ENCODE data around the gene SCD. TPM values are rescaled to one million over a fixed set of nuclear protein-coding genes. Genes with fewer than 3 reads are reported as not detected.

SCD gene
- total and polyA plus RNA-seq, 2 of the 13 experiments (the other 11 are each of a cell fraction or from before 2014, with no cell fraction given), result 492 to 512 TPM

- no peak; the same call in 1 of the 2 replicates for TF ChIP-seq AHDC1 (CRISPR knock-in tag; IDR thresholded peaks at IDR 0.05; ENCODE audit: borderline replicate concordance)
- TF ChIP-seq SSRP1 (CRISPR knock-in tag; IDR thresholded peaks at IDR 0.05), result no peak
- TF ChIP-seq SP5 (CRISPR knock-in tag; IDR thresholded peaks at IDR 0.05; ENCODE audit: borderline replicate concordance, low read depth), result peak; percentile 84
- TF ChIP-seq POLR2AphosphoS5 (IDR thresholded peaks at IDR 0.05; ENCODE audit: low read depth, low read length), result peak; percentile 71
- TF ChIP-seq ZNF138 (CRISPR knock-in tag; IDR thresholded peaks at IDR 0.05; ENCODE audit: low read depth), result no peak
- no peak for TF ChIP-seq RBAK (CRISPR knock-in tag; IDR thresholded peaks at IDR 0.05)
- TF ChIP-seq NFKBIZ (CRISPR knock-in tag; IDR thresholded peaks at IDR 0.05), result peak; percentile 62; the same call in 1 of the 2 replicates
- TF ChIP-seq SMC3 (IDR thresholded peaks at IDR 0.05; ENCODE audit: low read length), result peak; percentile 7; the same call in 1 of the 2 replicates
- TF ChIP-seq ZBTB7B (CRISPR knock-in tag; IDR thresholded peaks at IDR 0.05), result peak; percentile 61; the same call in 1 of the 2 replicates
- TF ChIP-seq MZF1 (CRISPR knock-in tag; IDR thresholded peaks at IDR 0.05; ENCODE audit: borderline replicate concordance), result no peak
- peak; percentile 83 for TF ChIP-seq ZC3H13 (CRISPR knock-in tag; IDR thresholded peaks at IDR 0.05)
- TF ChIP-seq ZNF7 (CRISPR knock-in tag; IDR thresholded peaks at IDR 0.05), result no peak
- TF ChIP-seq NR2F6 (IDR thresholded peaks at IDR 0.05), result peak; percentile 51; the same call in 1 of the 2 replicates
- TF ChIP-seq NR2F6 (CRISPR knock-in tag; IDR thresholded peaks at IDR 0.05), result peak; percentile 41
- TF ChIP-seq ZNF142 (CRISPR knock-in tag; IDR thresholded peaks at IDR 0.05), result no peak
- no peak for TF ChIP-seq ZBTB21 (CRISPR knock-in tag; IDR thresholded peaks at IDR 0.05)
- peak; percentile 67 for TF ChIP-seq BHLHE40 (IDR thresholded peaks at IDR 0.05; ENCODE audit: low read length)
- TF ChIP-seq ZNF34 (CRISPR knock-in tag; IDR thresholded peaks at IDR 0.05; ENCODE audit: borderline replicate concordance), result peak; percentile 77; the same call in 1 of the 2 replicates
- TF ChIP-seq ZNF782 (CRISPR knock-in tag; IDR thresholded peaks at IDR 0.05; ENCODE audit: borderline replicate concordance), result no peak; the same call in 1 of the 2 replicates
- TF ChIP-seq MAF1 (CRISPR knock-in tag; IDR thresholded peaks at IDR 0.05; ENCODE audit: borderline replicate concordance), result no peak; the same call in 1 of the 2 replicates
Measured at GRCh38 chr10:100373298-100374199, 26.5 kb downstream of the SCD start (continued).
